ELR (cell line): Measurements from ENCODE around the gene FAM151B.
A peak's percentile ranks its signal among the peaks of the same experiment; 100 is the strongest.
"Not testable (repeated sequence)": the region's sequence is repeated elsewhere in the genome, so short reads cannot be mapped to it uniquely, and the experiment has no call there.

Experiments used
- DNase-seq: peaks from one replicate; pipeline ENCODE4 v3.0.0-alpha.2; 2015; ENCODE audit warnings: low read depth

FAM151B gene

GRCh38 chr5:80504833-80505232 is 16.9 kb downstream of the FAM151B start:
- no peak for DNase-seq

DNA sequence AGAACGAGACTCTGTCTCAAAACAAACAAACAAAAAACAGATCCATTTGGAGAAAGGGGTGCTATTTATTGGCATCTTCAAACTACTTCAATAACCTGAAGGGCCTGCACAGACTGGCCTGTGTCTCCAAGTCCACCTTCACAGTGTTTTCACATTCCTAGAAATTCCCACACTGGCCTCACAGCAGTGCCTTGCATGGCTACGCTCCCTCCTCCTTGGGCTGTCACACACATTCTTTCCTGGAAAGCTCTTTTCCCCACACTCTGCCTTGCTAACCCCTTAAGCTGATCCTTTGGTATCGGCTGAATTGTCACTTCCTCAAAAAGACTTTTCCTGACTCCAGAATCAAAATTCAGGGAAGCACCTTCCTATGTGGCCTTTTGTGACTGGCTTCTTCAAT is 19.8 kb downstream of the FAM151B start:
- no peak for DNase-seq

DNA sequence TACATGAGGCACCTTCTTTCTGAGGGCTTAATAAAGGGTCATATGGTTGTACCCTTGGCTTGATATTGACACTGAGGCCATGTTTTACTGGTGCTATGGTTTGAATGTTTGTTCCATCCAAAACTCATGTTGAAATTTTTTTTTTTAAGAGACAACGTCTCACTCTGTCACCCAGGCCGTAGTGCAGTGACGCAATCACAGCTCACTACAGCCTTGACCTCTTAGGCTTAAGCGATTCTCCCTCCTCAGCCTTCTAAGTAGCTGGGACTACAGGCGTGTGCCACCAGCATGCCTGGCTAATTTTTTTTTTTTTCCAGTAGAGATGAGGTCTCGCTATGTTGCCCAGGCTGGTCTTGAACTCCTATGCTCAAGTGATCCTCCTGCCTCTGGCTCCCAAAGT is 20.9 kb downstream of the FAM151B start:
- no peak for DNase-seq

- no peak for DNase-seq
These were observed 21.5 kb downstream of the FAM151B start for GRCh38 chr5:80509362-80509761.

DNA sequence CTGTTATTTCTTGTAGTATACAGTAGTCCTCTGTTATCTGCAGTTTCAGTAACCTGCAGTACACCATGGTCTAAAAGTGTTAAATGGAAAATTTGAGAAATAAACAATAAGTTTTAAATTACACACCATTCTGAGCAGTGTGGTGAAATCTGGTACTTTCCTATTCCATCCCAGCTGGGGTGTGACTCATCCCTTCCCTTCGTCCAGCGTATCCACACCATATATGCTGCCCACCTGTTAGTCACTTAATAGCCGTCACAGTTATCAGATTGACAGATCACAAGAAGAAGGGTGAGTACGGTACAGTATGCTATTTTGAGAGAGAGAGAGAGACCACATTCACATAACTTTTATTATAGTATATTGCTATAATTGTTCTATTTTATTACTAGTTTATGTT is 28.9 kb downstream of the FAM151B start:
- DNase-seq = peak; percentile 93

DNA sequence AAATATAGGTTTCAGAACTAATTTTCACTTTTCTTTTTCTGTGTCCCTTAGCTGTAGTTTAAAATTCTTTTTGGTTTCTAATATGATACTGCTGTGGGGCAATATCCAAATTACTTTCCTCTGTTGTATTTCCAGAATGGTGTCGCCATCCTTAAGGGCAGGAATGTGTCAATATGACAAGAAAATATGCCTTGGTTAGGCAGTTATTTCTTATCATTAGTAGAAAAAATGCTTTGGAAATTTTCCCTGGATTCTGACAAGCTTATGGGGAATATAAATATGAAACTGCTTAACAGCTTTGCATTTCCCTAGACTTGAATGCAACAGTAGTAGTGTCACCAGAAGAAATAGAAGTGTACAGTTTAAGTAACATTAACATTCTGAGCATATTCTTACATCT is 52.8 kb downstream of the FAM151B start:
- no peak for DNase-seq

DNA sequence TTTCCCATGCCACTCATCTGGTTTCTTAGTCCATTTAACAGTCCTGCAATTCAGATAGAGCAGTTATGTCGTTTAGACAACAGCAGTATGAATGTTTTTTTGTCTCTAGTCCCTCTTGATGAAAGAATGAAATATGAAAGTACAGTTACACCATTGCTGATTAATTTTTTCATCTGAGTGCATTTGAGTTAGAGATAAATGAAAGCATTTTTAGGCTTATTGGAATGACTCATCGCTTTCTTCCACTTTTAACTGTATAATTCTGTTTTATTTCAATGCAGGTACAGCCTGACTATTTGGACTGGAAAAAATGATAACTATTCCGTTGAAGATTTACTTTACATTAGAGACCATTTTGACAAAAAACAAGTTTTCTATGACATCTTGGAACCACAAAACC is 53.5 kb downstream of the FAM151B start:
- no peak for DNase-seq

DNA sequence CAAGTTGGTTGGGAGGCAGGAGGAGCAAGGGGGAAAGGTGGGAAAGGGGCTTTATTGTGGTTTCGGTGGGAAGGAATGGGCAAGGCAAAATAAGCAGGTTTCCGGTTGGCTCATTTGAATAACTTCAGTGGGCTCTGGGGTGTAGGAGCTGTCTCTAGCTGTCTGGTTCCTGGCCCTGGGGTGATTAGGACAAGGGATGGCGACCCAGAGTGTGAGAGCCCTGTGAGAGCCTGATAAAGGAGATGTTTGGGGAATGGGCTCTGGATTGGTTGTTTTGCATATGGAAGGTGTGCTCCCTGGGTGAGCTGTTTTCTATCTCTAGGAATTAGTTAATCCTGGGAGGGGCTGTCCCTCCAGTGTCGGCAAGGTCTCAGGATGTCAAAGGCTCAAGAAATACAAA is 66.7 kb downstream of the FAM151B start:
- DNase-seq = no peak

DNA sequence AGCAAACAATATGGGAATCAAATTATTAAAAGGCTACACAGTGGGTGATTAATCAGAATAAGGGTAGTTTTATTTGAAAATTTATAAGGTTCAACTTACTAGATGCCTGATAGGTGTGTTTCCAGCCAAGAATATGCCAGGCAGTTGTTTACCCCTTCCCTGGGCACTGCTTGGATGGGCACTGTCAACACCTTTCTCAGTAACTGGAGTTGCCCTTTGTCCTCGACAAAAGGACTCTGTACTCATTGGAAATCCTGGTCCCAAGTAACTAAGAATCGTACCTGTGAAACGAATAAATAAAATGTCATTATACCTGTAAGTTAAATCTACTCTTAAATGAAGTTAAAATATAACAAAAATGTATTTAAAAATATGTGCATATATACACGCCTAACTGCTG is 67.2 kb downstream of the FAM151B start:
- DNase-seq = no peak

DNA sequence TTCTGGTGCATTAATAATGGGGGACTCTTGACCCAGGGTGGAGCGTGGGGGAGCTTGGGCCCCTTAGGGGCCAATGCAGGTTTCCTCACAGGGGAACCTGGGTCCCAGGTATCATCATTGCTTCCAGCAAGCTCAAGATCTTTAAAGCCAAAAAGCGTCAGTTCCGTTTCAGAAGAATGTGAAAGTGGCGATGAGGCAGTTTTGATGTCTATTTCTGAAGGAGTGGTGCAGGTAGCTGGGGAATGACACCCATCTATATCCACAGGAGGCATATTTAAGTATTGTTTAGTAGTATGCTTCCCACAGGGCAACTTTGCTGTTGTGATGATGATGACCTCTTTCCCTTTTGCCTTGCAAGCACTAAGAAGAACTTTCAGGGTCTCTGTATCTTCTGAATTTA is 71.3 kb downstream of the FAM151B start:
- DNase-seq = no peak

GRCh38 chr5:80565330-80565729 is 77.4 kb downstream of the FAM151B start:
- DNase-seq = no peak

GRCh38 chr5:80566711-80567259 is 78.9 kb downstream of the FAM151B start:
- DNase-seq = no peak

GRCh38 chr5:80568251-80568650 is 80.4 kb downstream of the FAM151B start:
- no peak for DNase-seq

DNA sequence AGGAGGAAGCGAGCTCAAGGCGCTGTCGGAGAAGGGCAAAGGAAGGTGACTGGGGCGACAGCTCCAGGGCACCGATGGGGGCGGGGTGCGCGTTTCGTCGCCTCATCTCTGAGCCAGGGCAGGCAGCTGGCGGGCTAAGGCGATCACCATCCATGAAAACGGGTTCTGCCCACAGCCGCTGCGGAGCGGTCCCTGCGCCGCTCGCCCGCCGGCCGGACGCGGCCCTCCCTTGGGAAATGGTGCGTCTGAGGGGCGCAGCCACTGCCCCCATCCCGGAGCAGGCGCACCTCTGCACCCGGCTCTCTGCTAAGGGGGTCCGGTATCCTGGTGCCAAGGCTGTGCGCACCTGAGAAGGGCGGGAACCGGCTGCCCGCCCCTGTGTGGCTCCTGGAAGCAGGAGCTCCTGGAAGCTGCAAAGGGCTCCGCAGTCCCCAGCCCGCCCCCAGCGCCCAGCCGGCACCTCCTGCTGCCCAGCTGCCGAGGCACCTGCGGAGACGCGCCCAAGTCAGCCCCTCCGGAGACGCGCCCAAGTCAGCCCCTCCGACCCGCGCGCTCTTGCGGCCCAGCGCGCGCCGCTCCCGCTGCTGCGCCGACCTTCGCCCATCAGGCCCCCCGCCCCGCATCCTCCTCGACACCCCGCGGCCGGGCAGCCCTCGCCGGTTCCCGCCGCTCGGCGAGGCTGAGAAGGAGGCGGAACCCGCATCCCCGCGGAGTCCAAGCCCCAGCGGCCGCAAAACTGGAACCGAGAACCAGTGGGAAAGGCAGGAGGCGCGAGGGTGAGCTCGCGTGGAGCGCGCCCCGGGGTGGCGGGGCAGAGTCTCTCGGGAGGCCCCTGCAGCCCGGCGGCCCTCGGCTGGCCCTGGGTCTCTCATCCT is 81.4 kb downstream of the FAM151B start:
- no peak for DNase-seq

GRCh38 chr5:80569961-80570786 is 82.3 kb downstream of the FAM151B start, which contains the start of gene ANKRD34B:
ANKRD34B (minus strand) TSS chr5:80570280; CDS start chr5:80560019, 10,261 bp downstream.
- DNase-seq = peak; percentile 26

- DNase-seq = no peak
These were observed 85.2 kb downstream of the FAM151B start for GRCh38 chr5:80573062-80573461.

- DNase-seq = no peak
These were observed 88.5 kb downstream of the FAM151B start for GRCh38 chr5:80576383-80576782.

DNA sequence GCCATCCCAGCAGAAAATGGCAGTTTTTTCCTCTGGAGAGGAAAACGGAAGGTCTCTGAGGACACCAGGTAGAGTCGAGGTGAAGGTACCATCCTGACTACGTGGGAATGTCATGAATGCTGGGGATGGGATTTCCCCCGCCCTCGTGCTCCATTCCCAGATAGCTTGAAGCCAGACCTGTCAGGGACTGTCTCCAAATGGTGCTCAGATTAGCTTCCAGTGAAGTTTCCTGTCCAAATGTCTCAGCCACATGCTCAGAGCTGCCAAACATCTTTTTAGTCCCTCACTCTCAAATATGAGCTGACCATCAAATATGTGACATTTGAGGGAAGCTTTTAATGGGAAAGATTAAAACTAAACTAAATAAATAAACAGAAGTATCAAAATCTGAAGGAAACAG is 89.8 kb downstream of the FAM151B start:
- no peak for DNase-seq

- no peak for DNase-seq
These were observed 91.2 kb downstream of the FAM151B start for GRCh38 chr5:80579050-80579449.

DNA sequence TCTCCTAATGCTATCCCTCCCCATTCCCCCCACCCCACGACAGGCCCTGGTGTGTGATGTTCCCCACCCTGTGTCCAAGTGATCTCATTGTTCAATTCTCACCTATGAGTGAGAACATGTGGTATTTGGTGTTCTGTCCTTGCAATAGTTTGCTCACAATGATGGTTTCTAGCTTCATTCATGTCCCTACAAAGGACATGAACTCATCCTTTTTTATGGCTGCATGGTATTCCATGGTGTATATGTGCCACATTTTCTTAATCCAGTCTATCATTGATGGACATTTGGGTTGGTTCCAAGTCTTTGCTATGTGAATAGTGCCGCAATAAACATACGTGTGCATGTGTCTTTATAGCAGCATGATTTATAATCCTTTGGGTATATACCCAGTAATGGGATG is 92.4 kb downstream of the FAM151B start:
- DNase-seq = not testable (repeated sequence)

DNA sequence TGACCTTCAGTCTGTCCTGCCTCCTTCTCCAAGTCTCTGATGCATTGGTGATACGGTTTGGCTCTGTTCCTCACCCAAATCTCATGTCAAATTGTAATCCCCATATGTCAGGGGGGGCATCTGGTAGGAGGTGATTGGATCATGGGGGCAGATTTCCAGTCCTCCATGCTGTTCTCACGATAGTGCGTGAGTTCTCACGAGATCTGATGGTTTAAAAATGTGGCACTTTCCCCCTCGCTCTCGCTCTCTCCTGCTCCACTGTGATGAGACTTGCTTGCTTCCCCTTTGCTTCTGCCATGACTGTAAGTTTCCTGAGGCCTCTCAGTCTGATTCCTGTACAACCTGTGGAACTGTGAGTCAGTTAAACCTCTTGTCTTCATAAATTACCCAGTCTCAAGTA is 96.9 kb downstream of the FAM151B start:
- no peak for DNase-seq

DNA sequence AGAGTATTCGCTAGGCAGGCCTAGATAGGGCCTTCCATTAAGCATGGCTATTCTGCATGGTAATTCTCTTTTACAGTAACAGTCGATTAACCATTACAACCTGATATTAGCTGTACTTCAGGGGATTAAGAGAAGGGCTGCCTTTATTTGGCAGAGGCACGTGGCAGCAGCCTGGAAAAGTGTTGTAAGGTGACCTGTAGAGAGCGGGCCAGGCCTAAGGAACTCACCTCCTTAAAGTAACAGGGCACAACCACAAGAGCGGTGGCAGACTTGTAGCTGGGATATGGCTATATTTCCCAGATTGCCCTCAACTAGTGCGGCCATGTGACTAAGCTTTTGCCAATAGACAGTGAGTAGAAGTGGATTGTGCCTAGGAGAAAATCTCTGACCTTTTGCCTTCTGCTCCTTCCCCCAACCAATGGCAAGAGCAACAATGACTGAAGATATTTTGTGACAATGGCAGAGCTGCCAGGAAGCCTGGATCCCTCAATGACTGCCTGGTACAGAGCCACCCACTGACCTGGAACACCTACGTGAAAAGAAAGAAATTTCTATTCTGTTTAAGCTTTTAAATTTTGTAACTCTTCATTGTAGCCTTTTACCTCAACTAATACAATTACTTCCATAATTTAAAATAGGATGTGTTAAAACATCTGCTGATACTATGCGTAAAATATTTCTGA is 101.1 kb downstream of the FAM151B start:
- no peak for DNase-seq
